Measurements from ENCODE around the gene SPDEF.

Gene SPDEF

DNA sequence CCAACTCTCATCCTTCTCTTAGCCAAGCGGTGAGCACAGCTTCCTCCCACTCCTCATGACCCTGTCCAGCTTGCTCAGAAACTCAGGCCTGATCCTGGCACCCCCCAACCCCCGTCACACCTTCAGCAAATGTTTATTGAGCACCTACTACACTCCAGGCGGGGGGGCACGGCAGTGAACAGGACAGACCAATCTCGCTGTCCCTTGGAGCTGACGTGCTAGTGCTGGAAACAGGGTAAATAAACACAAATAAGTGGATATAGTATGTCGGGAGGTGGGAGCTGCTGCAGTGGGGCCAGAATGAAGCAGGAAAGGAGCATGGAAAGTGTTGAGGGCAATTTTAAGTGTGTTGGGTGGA is 7.4 kb upstream of the SPDEF start:
- no peak for DNase-seq (ENCODE audit: low read depth, low spot score)
- Histone ChIP-seq H3K4me3 (ENCODE audit: low read length) (no peak overlapping the region), H3K36me3 (ENCODE audit: control insufficient read depth, insufficient read depth, low read length) (no peaks in the 10 kb centered on the region), H3K9me3 (ENCODE audit: control insufficient read depth, insufficient read depth, low read length) (no peaks in the 10 kb centered on the region), H3K27me3 (ENCODE audit: control insufficient read depth, insufficient read depth, low read length) (0 out of 2 replicates have a peak, but pooled peaks cover 1% of the 10 kb centered on the region), H3K4me1 (ENCODE audit: control insufficient read depth, insufficient read depth, low read length) (peaks cover 4% of the 10 kb centered on the region; the same call in 1 of the 2 replicates), H3K27ac (ENCODE audit: low read length) (no peak overlapping the region)
- WGBS (ENCODE audit: insufficient coverage, insufficient read length): no CpG with 5 or more reads among the region's 7 CpGs

DNA sequence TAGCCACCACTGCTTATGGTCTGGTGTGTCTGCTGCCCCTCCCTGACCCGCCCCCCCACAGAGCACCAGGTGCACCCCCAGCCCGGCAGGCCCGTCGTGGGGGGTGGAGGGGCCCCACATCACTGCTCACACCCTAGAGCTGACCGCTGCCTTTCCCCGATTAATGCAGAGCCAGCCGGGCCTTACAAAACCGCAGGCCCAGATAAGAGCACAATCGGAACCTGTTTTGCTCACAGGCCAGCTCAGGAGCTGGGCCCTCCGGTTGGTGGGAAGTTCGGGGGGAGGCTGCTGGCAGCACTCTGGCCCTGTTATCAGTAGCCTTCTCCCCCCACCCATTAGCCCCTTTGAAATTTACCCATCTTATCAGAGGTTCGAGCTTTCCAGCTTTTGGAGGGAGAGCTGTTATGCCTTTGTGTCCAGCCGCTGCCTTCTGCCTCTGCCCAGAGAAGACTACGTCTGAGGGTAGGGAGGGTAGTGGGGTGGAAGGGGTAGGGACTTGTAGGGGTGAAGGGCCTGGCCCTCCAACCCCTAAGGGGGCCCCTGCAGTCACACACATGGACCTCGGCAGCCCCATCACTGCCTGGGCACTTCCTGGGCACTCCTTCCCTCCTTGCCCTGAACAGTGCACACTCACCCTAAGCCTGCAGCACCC is 6.9 kb upstream of the SPDEF start:
- DNase-seq (ENCODE audit: low read depth, low spot score): no peak
- Histone ChIP-seq H3K9me3 (ENCODE audit: control insufficient read depth, insufficient read depth, low read length) (no peaks in the 10 kb centered on the region), H3K27me3 (ENCODE audit: control insufficient read depth, insufficient read depth, low read length) (0 out of 2 replicates have a peak, but pooled peaks cover 1% of the 10 kb centered on the region), H3K36me3 (ENCODE audit: control insufficient read depth, insufficient read depth, low read length) (no peaks in the 10 kb centered on the region), H3K4me1 (ENCODE audit: control insufficient read depth, insufficient read depth, low read length) (peaks cover 4% of the 10 kb centered on the region; the same call in 1 of the 2 replicates), H3K4me3 (ENCODE audit: low read length) (no peak overlapping the region), H3K27ac (ENCODE audit: low read length) (no peak overlapping the region)
- no CpG with 5 or more reads among the region's 15 CpGs for WGBS (ENCODE audit: insufficient coverage, insufficient read length)

DNA sequence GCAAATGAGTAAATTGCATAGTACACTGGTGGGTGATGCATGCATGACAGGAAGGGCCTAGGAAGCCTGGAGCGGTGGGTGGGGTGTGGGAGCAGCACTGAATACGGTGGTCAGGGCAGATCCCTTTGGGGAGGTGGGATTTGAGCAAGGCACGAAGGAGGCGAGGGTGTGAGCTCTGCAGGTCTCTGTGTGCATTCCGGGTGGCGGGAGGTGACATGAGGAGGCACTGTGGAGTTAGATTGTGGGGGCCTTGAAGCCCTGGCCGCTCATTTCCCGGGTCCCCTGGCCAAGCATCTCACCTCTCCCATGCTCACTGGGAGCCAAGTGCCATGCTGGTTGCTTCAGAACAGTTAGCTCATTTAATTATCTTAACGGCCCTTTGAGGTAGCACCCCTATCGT is 6.2 kb upstream of the SPDEF start:
- Histone ChIP-seq H3K27me3 (ENCODE audit: control insufficient read depth, insufficient read depth, low read length) (0 out of 2 replicates have a peak, but pooled peaks cover 1% of the 10 kb centered on the region), H3K9me3 (ENCODE audit: control insufficient read depth, insufficient read depth, low read length) (no peaks in the 10 kb centered on the region), H3K36me3 (ENCODE audit: control insufficient read depth, insufficient read depth, low read length) (no peaks in the 10 kb centered on the region), H3K4me3 (ENCODE audit: low read length) (no peak overlapping the region), H3K4me1 (ENCODE audit: control insufficient read depth, insufficient read depth, low read length) (peaks cover 4% of the 10 kb centered on the region; the same call in 1 of the 2 replicates), H3K27ac (ENCODE audit: low read length) (no peak overlapping the region)
- WGBS (ENCODE audit: insufficient coverage, insufficient read length): no CpG with 5 or more reads among the region's 10 CpGs
- DNase-seq (ENCODE audit: low read depth, low spot score): no peak

DNA sequence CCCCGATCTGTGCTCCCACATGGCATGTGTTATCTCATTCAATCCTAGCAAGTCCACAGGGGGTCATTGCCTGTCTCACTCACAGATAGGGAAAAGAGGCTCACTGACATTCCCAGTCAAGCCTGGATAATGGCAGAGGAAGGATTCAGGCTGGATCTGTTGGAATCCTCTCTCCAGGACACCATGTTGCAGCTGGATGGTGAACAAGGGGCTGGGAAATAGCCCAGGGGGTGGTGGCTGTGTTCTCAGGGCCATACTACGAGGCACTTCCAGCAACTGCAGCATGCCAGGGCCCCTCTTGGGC is 5.0 kb upstream of the SPDEF start:
- H3K4me3 ChIP-seq (ENCODE audit: low read length): no peak overlapping the region
- no peak for DNase-seq (ENCODE audit: low read depth, low spot score)
- H3K9me3 ChIP-seq (ENCODE audit: control insufficient read depth, insufficient read depth, low read length): no peaks in the 10 kb centered on the region
- H3K36me3 ChIP-seq (ENCODE audit: control insufficient read depth, insufficient read depth, low read length): no peaks in the 10 kb centered on the region
- no CpG with 5 or more reads among the region's 2 CpGs for WGBS (ENCODE audit: insufficient coverage, insufficient read length)
- H3K4me1 ChIP-seq (ENCODE audit: control insufficient read depth, insufficient read depth, low read length): no peaks in the 10 kb centered on the region
- no peak overlapping the region for H3K27ac ChIP-seq (ENCODE audit: low read length)
- H3K27me3 ChIP-seq (ENCODE audit: control insufficient read depth, insufficient read depth, low read length): no peaks in the 10 kb centered on the region

DNA sequence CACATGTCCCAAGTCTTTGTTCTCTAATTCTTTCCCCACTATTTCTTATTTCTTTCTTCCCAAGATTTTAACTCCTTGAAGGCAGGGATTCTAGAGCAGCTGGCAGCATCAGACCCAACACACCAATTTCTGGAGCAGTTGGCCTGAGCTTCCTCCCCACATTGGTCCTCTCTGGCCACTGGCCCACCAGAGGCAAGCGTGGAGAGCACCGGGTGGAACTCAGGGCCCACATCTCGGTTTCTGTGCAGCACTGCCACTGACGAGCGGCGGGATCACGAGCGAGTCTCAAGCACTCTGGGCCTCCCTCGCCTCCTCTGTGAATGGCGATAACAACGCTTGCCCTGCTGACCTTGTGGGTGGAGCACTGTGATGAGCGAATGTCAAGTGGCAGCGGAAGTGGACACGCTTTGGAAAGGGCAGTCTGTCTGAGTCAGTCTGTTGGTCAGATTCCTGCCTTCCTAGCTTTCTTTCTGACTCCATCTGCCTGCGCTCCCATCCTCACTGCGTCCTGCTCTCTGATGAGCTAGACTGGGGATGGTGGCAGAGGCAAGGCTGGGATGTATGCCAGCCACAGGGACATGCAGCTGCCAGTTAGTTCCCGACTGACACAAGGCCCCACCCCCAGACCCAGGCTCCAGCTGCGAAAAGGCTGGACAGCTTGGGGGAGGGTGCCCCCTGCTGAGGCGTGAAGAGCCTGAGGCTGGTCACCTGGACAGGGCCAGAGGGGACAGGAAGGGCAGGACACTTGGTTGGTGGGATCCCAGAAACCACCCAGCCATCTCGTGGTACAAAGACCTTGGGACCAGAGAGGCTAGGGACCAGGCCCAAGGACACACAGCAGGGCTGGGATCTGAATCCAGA is 4.5 kb upstream of the SPDEF start:
- no CpG with 5 or more reads among the region's 20 CpGs for WGBS (ENCODE audit: insufficient coverage, insufficient read length)
- no peaks in the 10 kb centered on the region for H3K27me3 ChIP-seq (ENCODE audit: control insufficient read depth, insufficient read depth, low read length)
- DNase-seq (ENCODE audit: low read depth, low spot score): no peak

DNA sequence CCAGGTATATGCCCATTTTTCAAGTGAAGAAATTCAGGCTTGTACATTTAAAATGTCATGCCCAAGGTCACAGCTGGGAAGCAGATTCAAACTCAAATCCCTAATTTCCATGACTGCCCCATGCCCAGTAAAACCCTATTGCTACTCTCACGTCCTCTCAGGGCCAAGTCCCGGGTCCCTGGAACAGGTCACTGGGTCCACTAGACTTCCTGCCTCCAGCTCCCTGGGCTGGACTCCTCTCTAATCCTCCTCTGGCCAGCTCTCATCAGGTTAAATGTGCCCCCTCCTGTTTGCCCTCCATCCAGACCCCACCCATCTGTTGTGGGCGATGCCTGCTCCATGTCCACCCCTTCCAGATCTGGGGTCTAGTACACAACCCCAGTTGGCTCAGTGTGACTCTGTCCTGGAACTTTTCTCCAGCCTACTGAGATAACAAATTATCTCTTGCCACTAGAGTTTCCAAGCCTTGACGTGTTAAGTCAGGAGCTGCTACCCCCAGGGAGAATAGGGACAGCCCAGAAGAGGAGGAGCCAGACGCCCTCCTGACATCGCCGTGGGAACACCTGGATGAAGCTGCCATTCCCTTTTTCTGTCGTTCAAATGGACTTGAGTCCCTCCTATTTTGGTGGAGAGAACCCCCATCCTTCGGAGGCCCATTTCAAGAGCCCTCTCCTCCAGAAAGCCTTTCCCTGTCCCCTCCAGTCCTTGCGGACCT is 3.7 kb upstream of the SPDEF start:
- no peak for DNase-seq (ENCODE audit: low read depth, low spot score)
- Histone ChIP-seq H3K9me3 (ENCODE audit: control insufficient read depth, insufficient read depth, low read length) (no peaks in the 10 kb centered on the region), H3K27ac (ENCODE audit: low read length) (no peak overlapping the region), H3K27me3 (ENCODE audit: control insufficient read depth, insufficient read depth, low read length) (no peaks in the 10 kb centered on the region), H3K36me3 (ENCODE audit: control insufficient read depth, insufficient read depth, low read length) (no peaks in the 10 kb centered on the region), H3K4me1 (ENCODE audit: control insufficient read depth, insufficient read depth, low read length) (no peaks in the 10 kb centered on the region), H3K4me3 (ENCODE audit: low read length) (no peak overlapping the region)
- WGBS (ENCODE audit: insufficient coverage, insufficient read length): no CpG with 5 or more reads among the region's 10 CpGs

More for the DNA sequence above, 4.5 kb upstream of the SPDEF start:
- no peaks in the 10 kb centered on the region for H3K36me3 ChIP-seq (ENCODE audit: control insufficient read depth, insufficient read depth, low read length)
- no peaks in the 10 kb centered on the region for H3K4me1 ChIP-seq (ENCODE audit: control insufficient read depth, insufficient read depth, low read length)
- H3K27ac ChIP-seq (ENCODE audit: low read length): no peak overlapping the region
- H3K9me3 ChIP-seq (ENCODE audit: control insufficient read depth, insufficient read depth, low read length): no peaks in the 10 kb centered on the region
- H3K4me3 ChIP-seq (ENCODE audit: low read length): no peak overlapping the region

DNA sequence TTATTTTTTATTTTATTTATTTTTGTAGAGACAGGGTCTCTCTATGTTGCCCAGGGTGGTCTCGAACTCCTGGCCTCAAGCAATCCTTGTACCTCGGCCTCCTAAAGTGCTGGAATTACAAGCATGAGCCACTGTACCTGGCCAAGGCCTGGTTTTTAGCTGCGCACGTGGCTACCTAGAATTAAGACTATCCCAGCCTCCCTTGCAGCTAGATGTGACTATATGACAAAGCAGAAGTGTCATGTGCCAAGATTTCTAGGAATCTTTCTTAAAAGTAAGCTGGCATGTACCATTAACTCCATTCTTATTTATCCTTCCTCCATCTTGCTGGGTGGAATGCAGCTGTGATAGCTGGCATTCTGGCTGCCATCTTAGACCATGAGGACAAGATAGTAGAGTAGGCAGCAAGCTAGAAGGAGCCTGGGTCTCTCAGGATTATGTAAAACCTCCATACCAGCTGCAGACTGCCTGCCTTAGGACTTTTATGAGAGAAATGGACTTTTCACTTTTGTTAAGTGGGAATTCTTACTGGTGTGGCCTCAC is 2.1 kb upstream of the SPDEF start:
- DNase-seq (ENCODE audit: low read depth, low spot score): no peak
- no peaks in the 10 kb centered on the region for H3K4me1 ChIP-seq (ENCODE audit: control insufficient read depth, insufficient read depth, low read length)
- no peaks in the 10 kb centered on the region for H3K9me3 ChIP-seq (ENCODE audit: control insufficient read depth, insufficient read depth, low read length)
- no peak overlapping the region for H3K27ac ChIP-seq (ENCODE audit: low read length)
- no CpG with 5 or more reads among the region's 4 CpGs for WGBS (ENCODE audit: insufficient coverage, insufficient read length)
- no peak overlapping the region for H3K4me3 ChIP-seq (ENCODE audit: low read length)
- H3K36me3 ChIP-seq (ENCODE audit: control insufficient read depth, insufficient read depth, low read length): no peaks in the 10 kb centered on the region
- no peaks in the 10 kb centered on the region for H3K27me3 ChIP-seq (ENCODE audit: control insufficient read depth, insufficient read depth, low read length)

DNA sequence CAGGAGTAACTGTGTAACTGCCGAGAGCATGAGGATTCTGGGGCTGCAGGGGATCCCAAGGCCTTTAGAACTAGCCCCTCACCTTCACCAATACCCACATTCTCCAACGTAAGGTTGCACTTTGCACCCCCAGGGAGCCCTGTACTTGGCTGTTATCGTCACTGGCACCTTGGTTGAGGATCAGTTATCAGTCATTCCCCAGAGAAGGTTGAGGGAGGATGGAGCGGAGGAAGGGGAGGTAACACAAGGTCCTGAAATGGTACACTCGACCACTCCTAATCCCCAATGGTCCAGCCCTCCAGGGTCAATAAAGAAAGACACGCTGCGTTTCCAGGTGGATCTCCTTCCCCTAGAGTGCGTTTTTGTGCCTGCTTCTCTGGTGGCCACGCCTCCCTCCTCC is 1.1 kb upstream of the SPDEF start:
- no peak for DNase-seq (ENCODE audit: low read depth, low spot score)
- H3K4me3 ChIP-seq (ENCODE audit: low read length): no peak overlapping the region
- H3K4me1 ChIP-seq (ENCODE audit: control insufficient read depth, insufficient read depth, low read length): no peaks in the 10 kb centered on the region
- WGBS (ENCODE audit: insufficient coverage, insufficient read length): no CpG with 5 or more reads among the region's 9 CpGs
- H3K27me3 ChIP-seq (ENCODE audit: control insufficient read depth, insufficient read depth, low read length): no peaks in the 10 kb centered on the region
- H3K36me3 ChIP-seq (ENCODE audit: control insufficient read depth, insufficient read depth, low read length): no peaks in the 10 kb centered on the region
- H3K9me3 ChIP-seq (ENCODE audit: control insufficient read depth, insufficient read depth, low read length): no peaks in the 10 kb centered on the region
- H3K27ac ChIP-seq (ENCODE audit: low read length): no peak overlapping the region

DNA sequence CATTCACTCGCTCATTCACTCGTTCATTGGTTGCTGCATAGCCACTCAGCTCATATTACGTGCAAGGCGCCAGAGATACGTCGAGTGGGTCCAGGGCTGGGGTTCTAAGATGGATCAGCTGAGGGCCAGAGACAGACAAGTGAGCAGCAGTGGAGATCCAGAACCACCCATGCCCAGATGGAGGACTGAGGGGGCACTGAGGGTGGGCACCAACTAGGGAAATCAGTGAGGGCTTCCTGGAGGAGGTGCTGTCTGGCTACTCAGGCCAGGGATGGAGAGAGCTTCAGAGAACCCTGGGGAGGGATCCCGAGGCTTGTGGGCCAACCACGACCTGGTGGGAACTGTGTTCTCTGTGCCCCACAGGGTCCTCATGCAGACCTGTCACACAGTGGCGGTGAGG is 364 bp upstream of the SPDEF start:
- Histone ChIP-seq H3K4me1 (ENCODE audit: control insufficient read depth, insufficient read depth, low read length) (no peaks in the 10 kb centered on the region), H3K27ac (ENCODE audit: low read length) (no peak overlapping the region), H3K27me3 (ENCODE audit: control insufficient read depth, insufficient read depth, low read length) (no peaks in the 10 kb centered on the region), H3K4me3 (ENCODE audit: low read length) (no peak overlapping the region), H3K36me3 (ENCODE audit: control insufficient read depth, insufficient read depth, low read length) (no peaks in the 10 kb centered on the region), H3K9me3 (ENCODE audit: control insufficient read depth, insufficient read depth, low read length) (no peaks in the 10 kb centered on the region)
- DNase-seq (ENCODE audit: low read depth, low spot score): no peak
- WGBS (ENCODE audit: insufficient coverage, insufficient read length): no CpG with 5 or more reads among the region's 9 CpGs

DNA sequence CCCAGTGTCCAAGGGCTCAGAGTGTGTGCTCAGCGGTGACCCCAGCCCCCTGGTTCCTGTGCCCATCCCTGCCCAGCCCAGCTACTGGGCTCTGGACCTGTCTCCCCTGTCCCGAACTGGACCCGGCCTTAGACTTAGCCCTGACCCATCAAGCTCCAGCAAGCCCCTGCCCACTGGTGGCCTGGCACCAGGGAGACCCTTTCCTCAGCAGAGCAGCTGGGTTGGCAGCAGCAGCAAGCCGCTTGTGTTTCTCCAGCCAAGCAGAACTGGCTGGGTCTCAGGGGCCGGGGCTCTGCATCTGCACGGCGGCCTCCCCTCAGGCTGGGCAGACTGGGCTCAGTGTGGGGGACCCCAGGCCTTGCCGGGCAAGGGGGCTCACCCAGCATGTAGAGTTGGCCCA is 801 bp downstream of the SPDEF start:
- no peak overlapping the region for H3K27ac ChIP-seq (ENCODE audit: low read length)
- no peaks in the 10 kb centered on the region for H3K27me3 ChIP-seq (ENCODE audit: control insufficient read depth, insufficient read depth, low read length)
- no peaks in the 10 kb centered on the region for H3K4me1 ChIP-seq (ENCODE audit: control insufficient read depth, insufficient read depth, low read length)
- no peak for DNase-seq (ENCODE audit: low read depth, low spot score)
- H3K4me3 ChIP-seq (ENCODE audit: low read length): no peak overlapping the region
- no peaks in the 10 kb centered on the region for H3K9me3 ChIP-seq (ENCODE audit: control insufficient read depth, insufficient read depth, low read length)
- no peaks in the 10 kb centered on the region for H3K36me3 ChIP-seq (ENCODE audit: control insufficient read depth, insufficient read depth, low read length)
- WGBS (ENCODE audit: insufficient coverage, insufficient read length): no CpG with 5 or more reads among the region's 8 CpGs

Data from iPS DF 6.9 (cell line).